HepG2 (cell line): ENCODE measurements around the gene MAP2K5. TPM values are rescaled to one million over a fixed set of nuclear protein-coding genes. Genes with fewer than 3 reads are reported as not detected.

Experiments used
- DMAP1 ChIP-seq: IDR thresholded peaks from 2 replicates; pipeline ENCODE4 v1.6.1; 2016
- DPF2 ChIP-seq: sonication (generic); formaldehyde crosslinking; IDR thresholded peaks from 2 replicates; pipeline ENCODE4 v1.4.0; 2020; ENCODE audit warnings: mild to moderate bottlenecking, low read depth, missing genetic modification reagents, borderline replicate concordance
- ERF ChIP-seq: IDR thresholded peaks from 2 replicates; pipeline ENCODE4 v1.6.1; 2018; ENCODE audit warnings: missing biosample characterization, missing genetic modification reagents
- GTF3A ChIP-seq: sonication (generic); formaldehyde crosslinking; conservative IDR thresholded peaks from 2 replicates; pipeline ENCODE4 v1.4.0; 2020; ENCODE audit warnings: mild to moderate bottlenecking, missing genetic modification reagents
- JARID2 ChIP-seq: sonication (generic); formaldehyde crosslinking; IDR thresholded peaks from 2 replicates; pipeline ENCODE4 v1.8.1; 2023; ENCODE audit warnings: missing genetic modification reagents, inconsistent platforms; ENCODE audit not compliant: insufficient replicate concordance
- KDM6A ChIP-seq: IDR thresholded peaks from 2 replicates; pipeline ENCODE4 v1.6.1; 2016; ENCODE audit warnings: low read depth
- NCOR1 ChIP-seq: fragments of 200-600 bp; sonication (generic); IDR thresholded peaks from 2 replicates; pipeline ENCODE4 v1.7.0; 2017; ENCODE audit warnings: antibody characterized with exemption, low read length, borderline replicate concordance
- NFAT5 ChIP-seq: sonication (generic); formaldehyde crosslinking; IDR thresholded peaks from 2 replicates; pipeline ENCODE4 v1.4.0; 2020; ENCODE audit warnings: missing genetic modification reagents
- SKI ChIP-seq: fragments of 450-650 bp; IDR thresholded peaks from one replicate; pipeline ENCODE4 v1.6.1; 2018; ENCODE audit warnings: mild to moderate bottlenecking; ENCODE audit not compliant: partially characterized antibody
- TBX2 ChIP-seq: sonication (generic); formaldehyde crosslinking; IDR thresholded peaks from 2 replicates; pipeline ENCODE4 v1.5.0; 2020; ENCODE audit warnings: missing genetic modification reagents, mild to moderate bottlenecking, borderline replicate concordance
- ZKSCAN8 ChIP-seq: IDR thresholded peaks from 2 replicates; pipeline ENCODE4 v1.6.1; 2016; ENCODE audit warnings: borderline replicate concordance, missing genetic modification reagents, missing compliant biosample characterization
- ZMYM3 ChIP-seq: sonication (generic); formaldehyde crosslinking; IDR thresholded peaks from 2 replicates; pipeline ENCODE4 v1.5.1; 2020; ENCODE audit warnings: mild to moderate bottlenecking, missing genetic modification reagents
- ZNF30 ChIP-seq: sonication (generic); formaldehyde crosslinking; IDR thresholded peaks from 2 replicates; pipeline ENCODE4 v1.5.0; 2020; ENCODE audit warnings: mild to moderate bottlenecking, missing genetic modification reagents
- polyA plus RNA-seq, 8 experiments: library from polyadenylated mRNA; depleted of rRNA in 3 of 8; stranded (reverse) in 7 of 8; unstranded in 1 of 8; fragments of >200 nt; fragmentation: Illumina TruSeq in 4 of 8; extraction: Trizol in 4 of 8; gene quantifications; 2 replicates each; pipeline versions ENCODE4 v1.2.1 to v1.2.3, GENCODE V29; 2011 to 2016; ENCODE audit warnings: low read depth in 4 of 8, missing spikeins in 1 of 8, mixed read lengths in 1 of 8; ENCODE audit not compliant: insufficient read depth in 1 of 8
- total RNA-seq, 5 experiments: library from RNA; depleted of rRNA; stranded (reverse); fragments of >200 nt; fragmentation: Illumina TruSeq; extraction: Trizol; gene quantifications; 2 replicates each; pipeline ENCODE4 v1.2.3, GENCODE V29; 2016; ENCODE audit warnings: low read depth in 1 of 5
- TF ChIP-seq, protein P1 (sequence below): sonication (generic); formaldehyde crosslinking; IDR thresholded peaks from 2 replicates; pipeline ENCODE4 v1.9.0; 2021; ENCODE audit warnings: mild to moderate bottlenecking, missing genetic modification reagents
- TF ChIP-seq, protein P2 (sequence below): sonication (generic); formaldehyde crosslinking; IDR thresholded peaks from 2 replicates; pipeline ENCODE4 v1.8.1; 2023; ENCODE audit warnings: mild to moderate bottlenecking, missing genetic modification reagents

Gene MAP2K5
- total and polyA plus RNA-seq, 2 of the 13 experiments (the other 11 are each of a cell fraction or from before 2014, with no cell fraction given) = 4.0 to 4.3 TPM

- TF ChIP-seq NFAT5 (CRISPR knock-in tag) = peak; percentile 96
- no peak; the same call in none of the 2 replicates for TF ChIP-seq ERF (CRISPR knock-in tag)
- TF ChIP-seq ZKSCAN8 = peak; percentile 33; the same call in 1 of the 2 replicates
- TF ChIP-seq KDM6A (CRISPR knock-in tag) = no peak
- TF ChIP-seq DPF2 = no peak
- no peak for TF ChIP-seq JARID2 (CRISPR knock-in tag)
- TF ChIP-seq, protein P1, sequence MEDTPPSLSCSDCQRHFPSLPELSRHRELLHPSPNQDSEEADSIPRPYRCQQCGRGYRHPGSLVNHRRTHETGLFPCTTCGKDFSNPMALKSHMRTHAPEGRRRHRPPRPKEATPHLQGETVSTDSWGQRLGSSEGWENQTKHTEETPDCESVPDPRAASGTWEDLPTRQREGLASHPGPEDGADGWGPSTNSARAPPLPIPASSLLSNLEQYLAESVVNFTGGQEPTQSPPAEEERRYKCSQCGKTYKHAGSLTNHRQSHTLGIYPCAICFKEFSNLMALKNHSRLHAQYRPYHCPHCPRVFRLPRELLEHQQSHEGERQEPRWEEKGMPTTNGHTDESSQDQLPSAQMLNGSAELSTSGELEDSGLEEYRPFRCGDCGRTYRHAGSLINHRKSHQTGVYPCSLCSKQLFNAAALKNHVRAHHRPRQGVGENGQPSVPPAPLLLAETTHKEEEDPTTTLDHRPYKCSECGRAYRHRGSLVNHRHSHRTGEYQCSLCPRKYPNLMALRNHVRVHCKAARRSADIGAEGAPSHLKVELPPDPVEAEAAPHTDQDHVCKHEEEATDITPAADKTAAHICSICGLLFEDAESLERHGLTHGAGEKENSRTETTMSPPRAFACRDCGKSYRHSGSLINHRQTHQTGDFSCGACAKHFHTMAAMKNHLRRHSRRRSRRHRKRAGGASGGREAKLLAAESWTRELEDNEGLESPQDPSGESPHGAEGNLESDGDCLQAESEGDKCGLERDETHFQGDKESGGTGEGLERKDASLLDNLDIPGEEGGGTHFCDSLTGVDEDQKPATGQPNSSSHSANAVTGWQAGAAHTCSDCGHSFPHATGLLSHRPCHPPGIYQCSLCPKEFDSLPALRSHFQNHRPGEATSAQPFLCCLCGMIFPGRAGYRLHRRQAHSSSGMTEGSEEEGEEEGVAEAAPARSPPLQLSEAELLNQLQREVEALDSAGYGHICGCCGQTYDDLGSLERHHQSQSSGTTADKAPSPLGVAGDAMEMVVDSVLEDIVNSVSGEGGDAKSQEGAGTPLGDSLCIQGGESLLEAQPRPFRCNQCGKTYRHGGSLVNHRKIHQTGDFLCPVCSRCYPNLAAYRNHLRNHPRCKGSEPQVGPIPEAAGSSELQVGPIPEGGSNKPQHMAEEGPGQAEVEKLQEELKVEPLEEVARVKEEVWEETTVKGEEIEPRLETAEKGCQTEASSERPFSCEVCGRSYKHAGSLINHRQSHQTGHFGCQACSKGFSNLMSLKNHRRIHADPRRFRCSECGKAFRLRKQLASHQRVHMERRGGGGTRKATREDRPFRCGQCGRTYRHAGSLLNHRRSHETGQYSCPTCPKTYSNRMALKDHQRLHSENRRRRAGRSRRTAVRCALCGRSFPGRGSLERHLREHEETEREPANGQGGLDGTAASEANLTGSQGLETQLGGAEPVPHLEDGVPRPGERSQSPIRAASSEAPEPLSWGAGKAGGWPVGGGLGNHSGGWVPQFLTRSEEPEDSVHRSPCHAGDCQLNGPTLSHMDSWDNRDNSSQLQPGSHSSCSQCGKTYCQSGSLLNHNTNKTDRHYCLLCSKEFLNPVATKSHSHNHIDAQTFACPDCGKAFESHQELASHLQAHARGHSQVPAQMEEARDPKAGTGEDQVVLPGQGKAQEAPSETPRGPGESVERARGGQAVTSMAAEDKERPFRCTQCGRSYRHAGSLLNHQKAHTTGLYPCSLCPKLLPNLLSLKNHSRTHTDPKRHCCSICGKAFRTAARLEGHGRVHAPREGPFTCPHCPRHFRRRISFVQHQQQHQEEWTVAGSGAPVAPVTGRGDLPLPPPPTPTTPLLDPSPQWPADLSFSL (CRISPR knock-in tag) = peak; percentile 64; the same call in 1 of the 2 replicates
- TF ChIP-seq DMAP1 (CRISPR knock-in tag) = peak; percentile 95
- 0 out of 2 replicates have a peak, but pooled peaks have one; percentile 83 for TF ChIP-seq ZNF30 (CRISPR knock-in tag)
- peak; percentile 78 for TF ChIP-seq TBX2
- peak; percentile 35 for TF ChIP-seq SKI
- no peak for TF ChIP-seq GTF3A (CRISPR knock-in tag)
- TF ChIP-seq NCOR1 = no peak
- TF ChIP-seq, protein P2, sequence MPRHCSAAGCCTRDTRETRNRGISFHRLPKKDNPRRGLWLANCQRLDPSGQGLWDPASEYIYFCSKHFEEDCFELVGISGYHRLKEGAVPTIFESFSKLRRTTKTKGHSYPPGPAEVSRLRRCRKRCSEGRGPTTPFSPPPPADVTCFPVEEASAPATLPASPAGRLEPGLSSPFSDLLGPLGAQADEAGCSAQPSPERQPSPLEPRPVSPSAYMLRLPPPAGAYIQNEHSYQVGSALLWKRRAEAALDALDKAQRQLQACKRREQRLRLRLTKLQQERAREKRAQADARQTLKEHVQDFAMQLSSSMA (CRISPR knock-in tag) = peak; percentile 88
- peak; percentile 64; the same call in 1 of the 2 replicates for TF ChIP-seq ZMYM3 (CRISPR knock-in tag)
Measured at GRCh38 chr15:67521029-67521782, 21.3 kb upstream of the MAP2K5 start, which contains the start of gene C15orf61 (continued).
